ENCODE data around the gene PLXDC2.
"Not testable (repeated sequence)": the region's sequence is repeated elsewhere in the genome, so short reads cannot be mapped to it uniquely, and the experiment has no call there.

Gene PLXDC2

DNA sequence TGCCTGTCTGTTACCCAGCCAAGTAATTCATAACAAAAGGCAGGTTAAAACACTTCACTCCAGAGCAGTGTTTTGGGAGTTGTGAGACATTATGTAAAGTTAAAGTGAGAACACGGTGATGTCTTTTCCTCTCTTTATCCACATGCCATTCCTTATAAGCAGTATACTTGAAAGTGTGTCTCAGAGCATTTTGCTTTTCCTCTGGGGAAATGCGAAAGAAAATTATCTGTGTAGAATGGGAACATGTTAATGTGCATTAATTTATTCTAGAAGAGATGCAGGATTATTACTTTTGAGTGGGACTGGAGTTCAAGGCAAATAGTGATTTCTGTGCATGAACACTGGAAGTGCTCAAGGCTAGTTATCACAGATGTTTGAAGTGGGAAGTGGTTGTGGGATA, 170.4 kb downstream of the PLXDC2 start:
- DNase-seq = no peak

DNA sequence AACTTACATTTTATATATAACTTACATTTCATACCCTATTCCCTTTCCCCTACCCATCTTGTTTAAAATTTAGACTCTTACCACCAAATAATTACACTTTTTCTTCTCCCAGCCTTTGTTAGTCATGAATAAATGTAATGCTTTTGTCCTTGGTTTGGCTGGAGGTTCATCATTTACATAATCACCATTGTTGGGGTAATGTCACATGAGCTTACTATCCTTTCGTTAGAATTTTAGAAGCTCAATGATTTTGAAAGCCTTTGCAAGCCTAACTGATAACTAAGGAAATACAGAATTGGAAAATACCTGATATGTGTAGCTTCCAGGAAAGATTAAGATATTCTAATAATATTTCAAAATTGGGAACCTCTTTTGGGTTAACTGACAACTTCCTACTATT, 171.7 kb downstream of the PLXDC2 start:
- no peak for DNase-seq

- DNase-seq = no peak
Observed at GRCh38 chr10:19993714-19994315, 177.6 kb downstream of the PLXDC2 start.

GRCh38 chr10:19998482-19998881, 182.2 kb downstream of the PLXDC2 start:
- DNase-seq = no peak

GRCh38 chr10:19999431-19999830, 183.2 kb downstream of the PLXDC2 start:
- no peak for DNase-seq

GRCh38 chr10:20002026-20002425, 185.8 kb downstream of the PLXDC2 start:
- DNase-seq = not testable (repeated sequence)

GRCh38 chr10:20002657-20003056, 186.4 kb downstream of the PLXDC2 start:
- no peak for DNase-seq

GRCh38 chr10:20004087-20004523, 187.9 kb downstream of the PLXDC2 start:
- DNase-seq = no peak

- no peak for DNase-seq
Observed at GRCh38 chr10:20005638-20006037, 189.4 kb downstream of the PLXDC2 start.

GRCh38 chr10:20006169-20006870, 190.1 kb downstream of the PLXDC2 start:
- DNase-seq = no peak

DNA sequence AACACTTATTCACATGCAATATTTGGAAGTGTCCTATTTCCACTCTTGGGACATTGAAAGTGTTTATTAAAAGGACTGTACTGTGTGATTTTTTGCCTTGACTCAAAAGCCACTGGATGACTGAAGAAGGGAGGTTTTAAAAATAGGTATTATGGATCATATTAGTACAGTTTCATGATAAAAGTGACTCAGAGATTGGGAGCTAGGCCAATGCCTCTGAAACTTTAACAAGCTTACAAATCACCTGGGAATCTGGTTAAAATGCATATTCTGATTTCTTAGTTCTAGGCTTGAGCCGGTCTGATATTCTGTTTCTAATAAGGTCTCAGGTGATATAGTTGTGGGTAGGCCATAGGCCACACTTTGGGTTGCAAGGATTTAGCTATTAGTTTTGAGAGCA, 191.2 kb downstream of the PLXDC2 start:
- no peak for DNase-seq

DNA sequence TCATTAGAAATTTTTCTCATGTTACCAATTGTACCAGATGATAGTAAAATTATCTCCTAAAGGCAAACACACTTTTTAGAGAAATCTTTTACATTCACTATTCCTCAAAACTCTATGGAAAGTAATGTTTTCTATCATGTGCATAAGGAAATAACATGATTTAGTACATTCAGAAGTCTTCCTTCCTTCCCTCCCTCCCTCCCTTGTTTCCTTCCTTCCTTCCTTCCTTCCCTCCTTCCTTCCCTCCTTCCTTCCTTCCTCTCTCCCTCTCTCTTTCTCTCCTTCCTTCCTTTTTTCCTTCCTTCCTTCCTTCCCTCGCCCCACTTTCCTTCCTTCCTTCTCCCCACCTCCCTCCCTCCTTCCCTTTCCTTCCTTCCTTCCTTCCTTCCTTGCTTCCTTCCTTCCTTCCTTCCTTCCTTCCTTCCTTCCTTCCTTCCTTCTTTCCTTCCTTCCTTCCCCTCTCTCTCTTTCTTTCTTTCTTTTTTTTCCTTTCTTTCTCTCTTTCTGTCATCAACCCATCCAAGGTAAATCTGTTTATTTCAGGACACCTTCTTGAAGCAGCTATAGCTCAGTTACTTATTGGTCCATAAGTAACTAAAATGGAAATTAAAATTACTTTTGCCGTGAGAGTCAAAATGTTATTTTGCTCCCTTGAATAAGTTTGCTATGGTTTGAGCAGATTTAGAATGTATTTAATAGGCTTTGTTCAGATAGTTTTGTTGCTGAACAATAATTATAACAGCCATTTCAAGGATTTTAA, 197.9 kb downstream of the PLXDC2 start:
- DNase-seq = no peak

GRCh38 chr10:20017961-20018360, 201.7 kb downstream of the PLXDC2 start:
- DNase-seq = no peak

DNA sequence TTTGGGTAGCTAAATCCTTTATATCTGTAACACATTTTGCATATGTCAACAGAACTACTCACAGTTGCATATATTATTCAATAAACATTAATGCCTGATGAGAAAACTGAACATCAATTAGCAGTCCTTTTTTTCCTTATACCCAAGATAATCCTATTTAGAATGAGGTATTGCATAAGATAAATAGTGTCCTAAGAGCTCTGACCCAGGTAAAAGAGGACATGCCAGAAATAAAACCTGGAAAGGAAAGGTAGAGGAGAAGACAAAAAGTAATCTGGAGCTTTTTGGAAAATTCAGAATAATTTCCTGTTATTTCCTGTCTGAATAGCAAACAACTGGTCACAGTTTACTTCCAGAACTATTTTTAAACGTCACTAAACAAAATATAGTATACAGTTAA, 204.4 kb downstream of the PLXDC2 start:
- no peak for DNase-seq

DNA sequence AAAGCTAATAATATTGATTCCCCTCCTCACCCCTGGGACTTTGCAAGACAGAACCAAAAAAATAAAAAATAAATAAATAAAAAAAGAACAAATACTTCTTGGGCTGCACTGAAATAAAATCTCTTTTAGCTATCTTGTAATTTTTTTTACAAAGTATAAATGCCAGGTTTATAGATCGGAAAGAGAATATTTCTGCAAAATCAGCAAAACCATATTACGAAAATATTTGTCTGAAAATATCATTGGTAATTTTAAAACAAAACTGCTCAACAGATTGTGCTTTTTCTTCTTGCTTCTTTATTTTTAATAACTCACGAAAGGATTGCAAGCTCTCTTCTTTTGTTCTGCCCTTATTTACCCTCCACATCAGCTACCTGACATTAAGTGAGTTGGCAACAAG, 213.3 kb downstream of the PLXDC2 start:
- DNase-seq = no peak

DNA sequence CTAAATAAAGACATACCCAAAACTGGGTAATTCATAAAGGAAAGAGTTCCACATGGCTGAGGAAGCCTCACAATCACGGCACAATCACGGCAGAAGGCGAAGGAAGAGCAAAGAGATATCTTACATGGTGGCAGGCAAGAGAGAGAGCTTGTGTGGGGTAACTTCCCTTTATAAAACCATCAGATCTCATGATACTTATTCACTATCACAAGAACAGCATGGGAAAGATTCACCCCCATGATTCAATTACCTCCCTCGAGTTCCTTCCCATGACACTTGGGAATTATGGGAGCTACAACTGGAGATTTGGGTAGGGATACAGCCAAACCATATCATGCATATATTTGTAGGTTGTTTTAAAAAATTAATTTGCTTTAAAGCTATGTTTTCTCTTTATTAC, 217.2 kb downstream of the PLXDC2 start:
- DNase-seq = no peak

DNA sequence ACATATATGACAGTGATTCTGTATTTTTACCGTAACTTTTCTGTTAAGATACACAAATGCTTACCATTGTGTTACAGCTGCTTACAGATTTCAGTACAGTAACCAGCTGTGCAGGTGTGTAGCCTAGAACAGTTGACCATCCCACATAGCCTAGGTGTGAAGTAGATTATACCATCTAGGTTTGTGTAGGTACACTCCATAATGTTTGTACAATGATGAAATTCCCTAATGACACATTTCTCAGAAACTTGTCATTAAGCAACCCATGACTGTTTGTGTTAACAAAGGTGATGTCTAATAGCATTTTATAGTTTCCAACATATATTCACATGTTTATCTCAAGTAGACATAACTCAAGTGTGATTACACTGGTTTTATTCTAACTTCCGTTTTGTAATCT, 218.5 kb downstream of the PLXDC2 start:
- no peak for DNase-seq

GRCh38 chr10:20040012-20040411, 223.8 kb downstream of the PLXDC2 start:
- no peak for DNase-seq

GRCh38 chr10:20041931-20042330, 225.7 kb downstream of the PLXDC2 start:
- DNase-seq = no peak

DNA sequence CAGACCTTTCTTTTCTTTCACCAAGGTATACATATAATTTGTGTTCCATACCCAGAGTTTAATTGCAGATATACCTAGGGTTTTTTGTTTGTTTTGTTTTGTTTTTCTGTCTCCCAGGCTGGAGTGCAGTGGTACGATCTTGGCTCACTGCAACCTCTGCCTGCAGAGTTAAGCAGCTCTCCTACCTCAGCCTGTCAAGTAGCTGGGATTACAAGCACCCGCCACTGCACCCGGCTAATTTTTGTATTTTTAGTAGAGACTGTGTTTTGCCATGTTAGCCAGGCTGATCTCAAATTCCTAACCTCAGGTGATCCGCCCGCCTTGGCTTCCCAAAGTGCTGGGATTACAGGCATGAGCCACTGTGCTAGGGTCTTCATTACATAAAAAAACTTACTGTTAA, 228.9 kb downstream of the PLXDC2 start:
- not testable (repeated sequence) for DNase-seq

GRCh38 chr10:20048161-20048560, 231.9 kb downstream of the PLXDC2 start:
- no peak for DNase-seq

- no peak for DNase-seq
Observed at GRCh38 chr10:20058135-20058534, 241.9 kb downstream of the PLXDC2 start.

- no peak for DNase-seq
Observed at GRCh38 chr10:20059084-20059835, 243.0 kb downstream of the PLXDC2 start.

Measured in NCI-H2107 (cell line).